ENCODE data around the gene ERVV-1.
"Not testable (repeated sequence)": the region's sequence is repeated elsewhere in the genome, so short reads cannot be mapped to it uniquely, and the experiment has no call there.

Gene ERVV-1, protein sequence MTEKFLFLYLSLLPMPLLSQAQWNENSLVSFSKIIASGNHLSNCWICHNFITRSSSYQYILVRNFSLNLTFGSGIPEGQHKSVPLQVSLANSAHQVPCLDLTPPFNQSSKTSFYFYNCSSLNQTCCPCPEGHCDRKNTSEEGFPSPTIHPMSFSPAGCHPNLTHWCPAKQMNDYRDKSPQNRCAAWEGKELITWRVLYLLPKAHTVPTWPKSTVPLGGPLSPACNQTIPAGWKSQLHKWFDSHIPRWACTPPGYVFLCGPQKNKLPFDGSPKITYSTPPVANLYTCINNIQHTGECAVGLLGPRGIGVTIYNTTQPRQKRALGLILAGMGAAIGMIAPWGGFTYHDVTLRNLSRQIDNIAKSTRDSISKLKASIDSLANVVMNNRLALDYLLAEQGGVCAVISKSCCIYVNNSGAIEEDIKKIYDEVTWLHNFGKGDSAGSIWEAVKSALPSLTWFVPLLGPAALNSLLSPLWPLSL

DNA sequence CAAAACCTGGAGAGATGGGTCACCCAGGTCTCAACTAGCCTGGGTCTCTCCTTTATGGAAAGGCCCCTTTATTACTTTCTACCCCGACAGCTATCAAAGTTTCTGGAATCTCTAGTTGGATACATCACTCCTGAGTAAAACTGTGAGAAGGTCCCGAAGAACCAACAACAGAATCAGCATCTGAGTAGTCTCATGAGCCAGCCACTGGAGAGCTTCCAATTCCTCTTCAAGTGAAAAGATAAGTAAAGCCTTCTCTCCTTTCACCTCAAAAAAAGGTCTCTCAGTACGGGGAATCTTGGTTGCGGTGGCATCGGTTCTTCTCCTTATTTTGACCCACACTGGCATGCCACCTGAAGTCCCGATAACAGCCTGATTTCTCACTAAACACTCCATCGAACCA is at the start of gene ERVV-1:
Gene ERVV-1, plus strand, starts transcription at position 301 of the 400 bp plus-strand sequence. CDS start 170 bp downstream, outside the sequence.
- no peak for DNase-seq

DNA sequence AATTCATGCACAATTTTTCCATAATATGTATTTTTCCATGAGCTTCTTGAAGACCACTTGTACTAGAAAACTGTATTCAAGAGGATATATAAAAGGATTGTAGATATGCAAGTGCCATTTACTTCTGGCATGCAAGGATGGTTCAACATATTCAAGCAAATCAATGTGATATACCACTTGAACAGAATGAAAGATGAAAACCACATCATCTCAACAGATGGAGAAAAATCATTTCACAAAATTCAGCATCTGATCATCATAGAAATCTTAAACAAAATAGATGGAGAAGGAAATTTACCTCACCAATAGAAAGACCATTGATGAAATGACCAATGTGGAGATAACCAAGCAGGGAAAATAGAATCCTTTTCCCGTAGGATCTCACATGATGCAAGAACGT is 45.9 kb upstream of the ERVV-1 start:
- DNase-seq, result no peak

DNA sequence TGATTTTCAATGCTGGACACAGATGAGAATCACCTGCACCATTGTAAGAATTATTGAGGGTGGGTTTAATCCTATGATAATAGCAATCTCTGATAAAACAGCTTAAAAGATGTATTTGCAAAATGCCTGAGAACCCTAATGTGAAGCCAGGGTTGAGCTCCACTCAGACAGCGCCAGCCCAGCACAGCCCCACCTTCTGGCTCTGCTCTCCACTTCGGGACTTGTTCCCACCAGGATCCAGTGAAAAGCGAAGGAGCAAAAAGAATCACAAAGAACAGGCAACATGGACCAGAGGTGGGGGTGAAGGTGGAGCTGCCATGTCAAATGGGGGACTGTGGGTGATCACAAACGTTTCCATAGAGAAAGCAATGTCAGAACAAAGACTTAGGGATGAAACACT is 32.4 kb upstream of the ERVV-1 start:
- no peak for DNase-seq

DNA sequence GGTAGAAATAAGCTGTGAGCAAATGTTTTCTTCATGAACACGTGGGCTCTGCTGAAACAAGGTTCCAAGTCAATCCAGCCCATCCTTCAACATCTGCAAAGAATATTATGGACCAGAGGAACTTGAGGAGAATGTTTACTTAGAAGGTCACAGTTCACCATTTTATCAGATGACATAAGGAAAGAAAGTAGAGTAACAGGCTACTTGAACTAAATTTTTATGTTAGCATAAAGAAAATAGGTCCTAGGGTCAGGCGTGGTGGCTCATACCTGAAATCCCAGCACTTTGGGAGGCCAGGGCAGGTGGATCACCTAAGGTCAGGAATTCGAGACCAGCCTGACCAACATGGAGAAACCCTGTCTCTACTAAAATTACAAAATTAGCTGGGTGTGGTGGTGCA is 30.6 kb upstream of the ERVV-1 start:
- DNase-seq, result not testable (repeated sequence)

DNA sequence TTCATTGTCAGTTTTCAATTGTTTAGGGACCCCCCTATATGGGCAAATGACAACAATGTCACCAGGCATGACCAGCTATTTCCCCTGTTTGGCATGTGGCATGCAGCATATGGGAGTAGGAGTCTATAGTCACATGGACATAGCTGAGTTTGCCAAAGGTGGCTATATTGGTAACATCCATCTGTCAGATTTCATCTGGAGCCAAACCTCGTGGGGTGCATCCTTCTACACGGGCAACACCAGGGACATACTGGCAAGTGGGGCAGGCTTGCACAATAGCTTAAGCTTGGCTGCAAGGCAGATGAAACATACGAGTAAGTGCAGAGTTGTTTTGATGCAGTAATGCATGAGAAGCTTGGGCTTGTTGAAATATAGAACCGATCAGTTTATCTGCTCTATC is 26.5 kb upstream of the ERVV-1 start:
- DNase-seq, result no peak

DNA sequence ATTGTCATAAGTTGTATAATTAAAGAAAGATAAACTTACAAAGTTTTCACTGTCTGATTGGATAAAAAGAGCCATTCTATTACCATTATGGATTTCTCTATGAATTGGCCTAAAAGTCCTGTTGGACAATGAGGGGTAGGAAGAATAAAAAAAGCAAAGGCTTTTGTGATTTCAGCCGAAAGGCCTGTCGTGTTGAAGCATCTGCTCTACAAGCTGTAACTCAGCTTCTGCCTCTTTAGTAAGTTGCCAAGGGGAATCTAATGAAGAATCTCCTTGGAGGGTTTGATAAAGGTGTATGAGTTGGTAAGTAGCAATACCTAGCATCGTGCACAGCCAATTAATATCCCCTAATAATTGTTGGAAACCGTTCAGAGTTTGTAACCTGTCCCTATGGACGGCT is 25.2 kb upstream of the ERVV-1 start:
- no peak for DNase-seq

DNA sequence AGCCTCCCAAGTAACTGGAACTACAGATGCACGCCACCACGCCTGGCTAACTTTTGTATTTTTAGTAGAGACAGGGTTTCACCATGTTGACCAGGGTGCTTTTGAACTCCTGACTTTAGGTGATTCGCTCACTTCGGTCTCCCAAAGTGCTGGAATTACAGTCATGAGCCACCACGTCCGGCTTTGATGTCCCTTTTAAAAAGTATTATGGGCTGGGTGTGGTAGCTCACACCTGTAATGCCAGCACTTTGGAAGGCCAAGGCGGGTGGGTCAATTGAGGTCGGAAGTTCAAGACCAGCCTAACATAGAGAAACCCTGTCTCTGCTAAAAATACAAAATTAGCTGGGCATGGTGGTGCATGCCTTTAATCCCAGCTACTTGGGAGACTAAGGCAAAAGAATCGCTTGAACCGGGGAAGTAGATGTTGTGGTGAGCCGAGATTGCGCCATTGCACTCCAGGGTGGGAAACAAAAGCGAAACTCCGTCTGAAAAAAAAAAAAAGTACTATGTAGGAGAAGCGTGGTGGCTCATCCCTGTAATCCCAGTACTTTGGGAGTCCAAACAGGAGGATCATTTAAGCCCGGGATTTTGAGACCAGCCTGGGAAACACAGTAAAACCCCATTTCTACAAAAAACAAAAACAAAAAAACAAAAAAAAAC is 22.8 kb upstream of the ERVV-1 start:
- DNase-seq, result no peak

DNA sequence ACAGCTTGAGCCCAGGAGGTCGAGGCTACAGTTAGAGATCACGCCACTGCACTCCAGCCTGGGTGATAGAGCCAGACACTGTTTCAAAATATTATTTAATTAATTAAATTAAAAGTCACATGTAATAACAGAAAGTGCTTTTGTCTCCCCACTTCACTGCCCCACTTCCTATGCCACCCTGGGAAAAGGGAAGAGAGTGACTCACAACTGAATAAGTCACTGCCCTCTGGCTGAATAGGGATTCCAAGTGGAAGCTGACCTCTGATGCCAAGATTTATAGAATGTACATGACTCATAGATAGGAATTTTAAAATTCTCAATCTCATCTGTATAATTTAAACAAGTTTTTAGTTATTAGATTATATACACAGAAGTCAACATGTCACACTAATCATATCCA is 22.2 kb upstream of the ERVV-1 start:
- DNase-seq, result no peak

DNA sequence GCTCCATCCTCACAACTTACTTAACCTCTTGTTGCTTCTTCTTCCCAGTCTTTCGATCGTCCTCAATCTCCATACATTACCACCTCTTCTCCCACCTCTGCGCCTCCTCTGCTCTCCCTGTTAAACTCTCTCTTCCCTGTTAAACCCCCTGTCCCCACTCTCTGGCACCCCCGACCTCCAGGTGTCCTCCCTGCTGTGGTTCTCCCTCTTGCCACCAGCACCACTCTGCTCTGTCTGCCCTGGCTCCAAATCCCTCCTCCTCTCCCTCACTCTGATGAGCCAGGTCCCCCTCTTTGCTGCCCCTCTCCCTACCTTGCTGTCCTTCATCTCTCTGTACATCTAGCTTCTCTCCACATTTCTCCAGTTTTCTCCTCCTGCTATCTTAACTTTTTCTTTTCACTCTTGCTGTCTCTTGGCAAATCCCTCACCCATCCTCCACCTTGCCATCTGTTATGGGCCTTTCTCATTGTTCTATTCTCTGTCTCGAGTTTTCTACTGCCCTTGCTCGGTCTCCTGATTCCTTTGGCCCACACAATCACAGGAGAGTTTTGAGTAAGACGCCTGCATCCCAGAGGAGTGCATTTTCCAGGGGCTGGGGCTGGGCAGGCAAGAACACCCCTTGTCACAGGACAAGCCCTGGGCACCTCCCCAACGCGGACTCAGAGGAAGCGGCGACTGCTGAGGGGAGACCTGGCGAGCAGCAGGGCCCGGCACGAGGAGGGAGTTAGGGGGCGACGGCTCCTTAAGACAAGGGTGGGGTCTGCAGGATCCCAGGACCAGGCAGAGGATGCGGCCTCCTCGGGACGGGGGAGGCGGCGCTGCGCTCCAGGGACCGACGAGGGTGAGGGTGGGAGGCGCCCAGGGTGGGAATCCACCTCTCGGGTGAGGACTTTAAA is 21.4 kb upstream of the ERVV-1 start:
- DNase-seq, result no peak

DNA sequence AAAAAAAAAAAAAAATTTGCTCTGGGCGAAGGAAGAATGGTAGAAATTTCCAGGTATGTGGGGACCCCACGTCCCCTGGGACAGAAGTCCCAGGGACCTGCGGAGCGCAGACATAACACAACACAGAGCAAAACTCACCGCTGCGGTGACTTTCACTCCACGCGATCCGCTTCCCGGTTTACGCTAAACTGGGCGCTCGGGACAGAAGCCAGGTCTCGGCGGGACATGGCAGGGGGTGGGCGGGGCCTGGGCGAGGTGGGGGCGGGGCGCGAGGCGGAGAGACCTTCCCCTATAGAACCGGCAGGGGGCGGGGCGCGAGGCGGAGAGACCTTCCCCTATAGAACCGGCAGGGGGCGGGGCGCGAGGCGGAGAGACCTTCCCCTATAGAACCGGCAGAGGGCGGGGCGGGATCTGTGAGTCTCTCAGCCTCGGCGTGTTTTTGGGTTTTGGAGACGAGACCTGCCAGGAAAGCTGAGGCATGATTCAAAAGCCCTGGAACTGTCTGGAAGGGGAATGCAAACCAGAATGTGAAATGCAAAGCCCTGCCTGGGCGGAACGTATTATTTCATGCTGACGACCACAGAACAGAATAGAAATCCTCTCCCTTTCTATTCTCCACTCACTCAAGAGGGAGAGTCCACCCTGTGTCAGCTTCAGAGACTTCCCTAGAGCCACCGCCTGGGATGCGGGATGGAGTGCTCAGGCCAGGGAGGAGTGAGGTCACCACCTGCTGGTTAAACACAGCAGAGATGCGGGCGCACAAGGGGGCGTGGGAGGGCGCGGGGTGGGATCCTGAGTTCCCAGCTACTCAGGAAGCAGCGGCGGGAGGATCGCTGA is 20.2 kb upstream of the ERVV-1 start:
- peak; percentile 83 for DNase-seq

DNA sequence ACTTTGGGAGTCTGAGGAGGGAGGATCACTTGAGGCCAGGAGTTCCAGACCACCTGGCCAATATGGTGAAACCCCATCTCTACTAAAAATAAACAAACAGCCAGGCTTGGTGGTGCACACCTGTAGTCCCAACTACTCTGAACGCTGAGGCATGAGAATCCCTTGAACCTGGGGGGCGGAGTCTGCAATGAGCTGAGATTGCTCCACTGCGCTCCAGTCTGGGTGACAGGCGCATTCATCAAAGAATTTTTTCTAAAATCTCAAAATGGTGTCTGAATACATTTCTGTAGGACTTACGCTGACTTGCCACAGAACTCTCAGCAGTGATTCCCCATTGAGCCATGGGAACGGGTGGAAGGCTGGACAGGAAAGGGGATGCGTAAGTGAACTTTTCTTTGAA is 18.0 kb upstream of the ERVV-1 start:
- no peak for DNase-seq

DNA sequence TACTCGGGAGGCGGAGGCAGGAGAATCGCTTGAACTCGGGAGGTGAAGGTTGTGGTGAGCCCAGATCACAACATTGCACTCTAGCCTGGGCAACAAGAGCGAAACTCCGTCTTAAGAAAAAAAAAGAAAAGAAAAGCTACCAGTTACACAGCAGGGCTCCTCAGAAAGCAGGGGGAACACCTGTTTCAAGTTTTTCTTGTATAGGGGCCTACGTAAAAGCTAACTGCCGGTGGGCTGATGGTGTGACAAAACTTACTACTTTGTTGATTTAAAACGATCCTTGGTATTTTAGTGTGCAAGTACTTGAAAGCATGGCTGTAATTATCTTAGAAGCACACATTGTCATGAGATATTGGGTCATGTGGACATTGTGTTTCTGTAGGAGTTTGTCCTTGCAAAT is 15.7 kb upstream of the ERVV-1 start:
- no peak for DNase-seq

DNA sequence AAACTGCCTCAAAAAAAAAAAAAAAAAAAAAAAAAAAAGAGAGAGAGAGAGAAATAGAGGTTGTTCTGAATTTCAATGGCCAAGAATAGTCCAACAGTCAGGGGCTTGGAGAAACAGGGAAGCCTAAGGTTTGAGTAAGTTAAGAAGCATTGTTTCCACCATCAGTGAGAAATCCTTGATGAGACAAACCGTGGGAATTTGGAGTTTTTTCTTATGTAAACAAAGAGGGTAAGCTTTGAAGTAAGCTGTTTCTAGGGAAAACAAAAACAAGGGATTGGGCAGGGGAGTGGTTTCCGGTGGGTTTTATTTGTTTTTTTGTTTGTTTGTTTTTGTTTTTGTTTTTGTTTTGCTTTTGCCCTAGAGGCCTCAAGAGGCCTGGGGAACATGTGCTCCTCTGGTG is 11.2 kb upstream of the ERVV-1 start:
- no peak for DNase-seq

DNA sequence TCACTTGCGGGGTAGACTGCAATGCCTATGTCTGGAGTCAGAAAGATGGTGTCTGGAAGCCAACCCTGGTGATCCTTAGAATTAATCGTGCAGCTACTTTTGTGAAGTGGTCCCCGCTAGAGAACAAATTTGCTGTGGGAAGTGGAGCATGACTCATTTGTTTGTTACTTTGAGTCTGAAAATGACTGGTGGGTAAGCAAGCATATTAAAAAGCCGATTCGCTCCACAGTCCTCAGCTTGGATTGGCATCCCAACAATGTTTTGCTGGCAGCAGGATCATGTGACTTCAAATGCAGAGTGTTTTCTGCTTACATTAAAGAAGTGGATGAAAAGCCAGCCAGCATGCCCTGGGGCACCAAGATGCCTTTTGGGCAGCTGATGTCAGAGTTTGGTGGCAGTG is 9.5 kb upstream of the ERVV-1 start:
- DNase-seq, result no peak

DNA sequence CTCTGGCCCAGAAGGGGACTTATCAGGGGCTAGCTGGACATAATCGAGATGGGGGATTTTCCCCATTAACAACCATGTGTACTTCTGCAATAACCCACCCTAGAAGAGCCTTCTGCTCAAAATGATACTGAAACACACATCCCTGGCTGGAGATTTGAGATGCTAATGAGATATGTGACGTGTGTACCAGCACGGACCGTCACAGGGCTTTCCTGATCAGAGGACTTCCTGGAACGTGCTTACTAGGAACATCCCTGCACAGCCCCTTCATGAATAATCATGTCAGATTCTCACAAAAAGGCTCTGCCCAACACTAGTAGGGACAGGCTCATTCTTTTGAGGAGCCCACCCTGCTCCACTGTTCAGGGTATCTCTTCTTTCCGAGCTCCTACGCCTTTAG is 6.5 kb upstream of the ERVV-1 start:
- no peak for DNase-seq

DNA sequence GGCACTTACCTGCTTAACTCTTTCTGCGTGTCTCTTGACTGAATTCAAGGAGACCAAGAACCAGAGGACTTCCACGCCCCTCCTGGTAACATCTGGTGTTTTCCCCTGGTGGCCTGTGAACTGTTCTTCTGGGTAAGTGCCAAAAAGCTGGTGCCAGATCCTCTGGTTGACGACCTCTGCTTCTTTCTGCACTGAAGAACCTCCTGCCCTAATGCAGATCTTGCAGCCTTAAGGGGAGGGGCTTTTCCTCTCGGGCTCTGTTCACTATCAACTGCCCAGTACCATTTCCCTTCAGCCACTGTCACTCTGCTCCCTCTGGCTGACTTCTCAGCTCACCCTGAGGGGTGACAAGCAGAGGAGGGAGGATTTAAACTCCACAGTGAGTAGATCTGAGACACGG is 6.1 kb upstream of the ERVV-1 start:
- DNase-seq, result no peak

DNA sequence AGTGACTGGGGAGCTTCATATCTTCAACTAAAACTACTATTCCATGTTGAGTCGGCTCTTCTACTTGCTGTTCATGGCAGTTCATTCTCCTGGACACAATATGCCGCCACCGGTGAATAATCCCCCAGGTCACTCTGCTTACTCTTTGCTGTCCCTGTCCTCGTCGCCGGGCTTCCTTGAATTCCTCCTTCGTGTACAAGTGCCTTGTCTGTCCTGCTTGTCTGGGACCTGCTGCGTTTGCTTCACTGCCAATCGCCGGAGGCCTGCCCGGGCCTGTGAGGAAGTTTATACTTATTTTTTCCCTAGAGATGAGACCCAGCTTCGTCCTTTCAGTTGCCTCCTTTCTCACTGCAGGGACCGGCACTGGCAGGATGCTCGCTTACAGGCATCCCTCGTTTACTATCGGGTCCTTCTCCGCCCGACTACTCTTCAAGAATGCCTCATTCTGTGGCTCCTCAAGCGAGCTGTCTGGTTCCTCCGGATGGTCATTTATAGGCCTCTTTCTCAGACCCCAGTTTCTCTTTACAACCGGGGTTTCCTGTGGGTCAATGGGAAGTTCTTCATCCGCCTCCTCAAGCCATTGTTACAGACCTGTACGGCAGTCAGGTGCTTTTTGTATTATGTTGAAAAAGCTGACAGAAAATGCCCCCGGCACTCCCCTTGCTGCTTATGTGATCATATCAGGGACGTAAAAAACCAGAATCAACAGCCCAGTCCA is 5.5 kb upstream of the ERVV-1 start:
- DNase-seq, result no peak

DNA sequence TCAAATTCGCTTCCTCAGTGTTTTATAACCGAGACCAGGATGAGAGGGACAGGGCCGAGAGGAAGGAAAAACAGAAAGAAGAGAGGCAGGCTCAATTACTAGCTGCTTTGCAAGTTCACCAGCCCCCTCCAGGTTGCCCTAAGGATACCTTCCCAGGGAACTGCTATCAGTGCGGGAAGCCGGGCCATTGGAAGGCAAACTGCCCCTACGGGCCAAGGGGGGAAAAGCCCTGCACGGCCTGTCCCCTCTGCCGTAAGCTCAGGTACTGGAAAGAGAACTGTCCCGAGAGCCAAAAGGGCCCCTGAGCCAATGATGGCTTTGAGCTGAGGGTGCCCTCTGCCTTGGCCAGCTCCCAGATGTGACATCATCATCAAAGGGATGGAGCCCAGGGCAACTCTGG is 3.2 kb upstream of the ERVV-1 start:
- no peak for DNase-seq

DNA sequence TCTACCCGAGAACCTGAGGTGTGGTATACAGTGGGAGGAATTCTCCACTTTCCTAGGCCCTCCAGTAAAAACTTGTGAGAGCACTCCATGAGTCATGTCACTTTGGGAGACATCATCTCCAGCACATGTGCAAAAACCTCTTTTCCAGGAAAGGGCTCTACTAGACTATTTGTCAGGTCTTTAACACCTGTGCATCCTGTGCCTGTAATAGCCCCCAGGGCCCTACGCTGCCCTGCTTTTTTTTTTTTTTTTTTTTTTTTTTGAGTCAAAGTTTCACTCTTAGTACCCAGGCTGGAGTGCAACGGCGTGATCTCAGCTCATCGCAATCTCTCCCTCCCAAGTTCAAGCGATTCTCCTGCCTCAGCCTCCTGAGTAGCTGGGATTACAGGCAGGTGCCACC is 1.7 kb upstream of the ERVV-1 start:
- no peak for DNase-seq

DNA sequence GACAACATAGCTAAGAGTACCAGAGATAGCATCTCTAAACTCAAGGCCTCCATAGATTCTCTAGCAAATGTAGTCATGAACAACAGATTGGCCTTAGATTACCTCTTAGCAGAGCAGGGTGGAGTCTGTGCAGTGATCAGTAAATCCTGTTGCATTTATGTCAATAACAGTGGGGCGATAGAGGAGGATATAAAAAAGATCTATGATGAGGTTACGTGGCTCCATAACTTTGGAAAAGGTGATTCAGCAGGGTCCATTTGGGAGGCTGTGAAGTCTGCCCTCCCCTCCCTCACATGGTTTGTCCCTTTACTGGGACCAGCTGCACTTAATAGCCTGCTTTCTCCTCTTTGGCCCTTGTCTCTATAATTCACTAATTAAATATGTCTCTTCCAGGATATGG is 1.4 kb downstream of the ERVV-1 start:
- DNase-seq, result no peak

DNA sequence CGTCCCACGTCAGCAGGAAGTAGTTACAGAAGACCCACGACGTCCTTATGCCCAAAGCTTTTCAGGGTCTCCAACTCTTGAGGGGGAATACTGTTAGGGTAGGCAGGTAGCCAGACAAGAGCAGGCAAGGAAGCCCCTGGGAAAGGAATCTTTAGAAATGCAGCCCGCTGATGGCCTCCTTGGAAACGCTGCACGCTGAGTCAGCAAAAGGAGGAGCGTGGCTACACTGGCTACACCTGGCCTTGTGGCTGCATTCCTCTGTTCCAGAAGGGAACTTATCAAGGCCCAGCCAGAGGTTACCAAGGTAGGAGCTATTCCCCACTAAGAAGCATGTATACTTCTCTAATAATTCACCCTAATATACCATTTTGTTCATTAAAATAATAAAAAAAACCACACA is 2.0 kb downstream of the ERVV-1 start:
- no peak for DNase-seq

DNA sequence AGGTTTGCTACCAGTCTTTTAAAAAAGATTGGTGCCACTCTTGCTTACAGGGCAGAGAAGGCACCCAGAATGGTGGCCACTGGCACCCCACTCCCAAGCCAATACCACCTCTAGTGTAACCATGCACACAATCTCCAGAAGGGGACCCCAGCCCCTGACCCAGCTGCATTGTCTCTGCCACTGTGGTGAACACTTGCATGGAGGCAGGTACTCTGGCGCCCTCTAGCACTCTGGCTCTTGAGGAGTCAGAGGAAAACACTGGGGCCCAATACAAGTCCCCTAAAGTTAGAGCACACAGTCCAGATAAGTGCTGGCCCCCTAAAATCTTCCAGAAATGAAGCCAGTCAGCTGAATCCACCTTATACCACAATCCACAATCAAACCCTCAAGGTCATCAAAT is 6.0 kb downstream of the ERVV-1 start:
- DNase-seq, result no peak
